HK-2 (cell line): Measurements from ENCODE around the gene OR52B2.

Experiments used
- DNase-seq: peaks from one replicate; pipeline ENCODE4 v3.0.0-alpha.2; 2018; ENCODE audit not compliant: unreplicated experiment

OR52B2 gene

DNA sequence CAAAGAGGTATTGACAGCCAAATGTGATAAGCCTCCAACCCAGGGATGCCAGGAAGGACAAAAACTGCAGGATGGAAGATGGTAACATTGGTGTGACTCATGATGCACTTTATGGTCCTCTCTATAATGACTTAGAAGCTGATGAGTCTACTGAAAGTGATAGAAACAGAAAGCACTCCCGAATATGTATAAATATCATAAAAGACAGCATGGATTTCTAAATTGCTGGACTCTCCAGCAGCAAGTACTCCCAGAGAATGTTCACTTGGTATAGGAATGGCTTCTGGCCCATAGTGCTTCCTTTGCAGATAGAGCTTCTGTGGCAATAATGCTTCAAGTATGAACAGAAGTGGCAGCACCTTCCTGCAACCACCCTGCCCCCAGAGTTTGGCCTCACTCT lies at the start of gene OR52B2:
Gene OR52B2 (minus strand): TSS at position 101 of the 400 bp plus-strand sequence. CDS start 0 bp downstream, at position 101.
- DNase-seq: no peak

DNA sequence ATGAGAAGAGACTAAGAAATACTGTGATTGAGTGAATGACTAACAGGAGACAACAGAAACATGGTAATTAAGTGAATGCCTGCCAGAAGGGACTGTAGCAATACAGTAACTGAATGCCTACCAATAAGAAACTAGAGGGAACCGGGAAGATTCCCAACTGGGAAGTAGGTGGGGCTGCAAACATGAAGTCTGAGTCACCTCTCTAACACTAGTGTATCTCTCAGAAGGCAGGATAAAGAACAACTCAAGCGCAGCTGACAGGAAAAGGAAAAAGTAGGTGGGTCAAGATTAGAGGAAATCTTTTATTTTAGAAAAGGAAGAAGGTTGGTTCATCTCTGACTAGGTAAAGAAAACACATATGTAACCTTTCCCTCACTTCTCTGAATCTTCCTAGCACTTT lies 49.2 kb upstream of the OR52B2 start:
- DNase-seq: peak; percentile 25

DNA sequence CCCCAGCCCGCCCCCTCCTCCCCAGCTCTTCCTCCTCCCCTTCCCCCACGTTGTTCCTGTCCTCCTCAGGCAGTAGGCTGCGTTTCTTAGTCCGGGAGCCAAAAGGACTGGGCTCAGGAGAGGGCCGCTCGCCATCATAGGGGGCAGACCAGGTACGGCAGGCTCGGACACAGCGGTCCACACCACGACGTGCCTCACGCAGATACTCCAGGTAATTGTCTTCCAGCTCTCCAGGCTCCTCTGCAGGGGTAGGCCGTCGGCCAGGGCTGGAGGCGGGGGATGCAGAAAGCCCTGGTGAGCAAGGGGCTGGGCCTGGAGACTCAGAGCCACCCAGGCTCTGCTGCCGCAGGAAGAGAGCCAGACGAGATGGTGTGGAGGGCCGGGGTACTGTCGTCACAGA lies 47.6 kb upstream of the OR52B2 start:
- no peak for DNase-seq

DNA sequence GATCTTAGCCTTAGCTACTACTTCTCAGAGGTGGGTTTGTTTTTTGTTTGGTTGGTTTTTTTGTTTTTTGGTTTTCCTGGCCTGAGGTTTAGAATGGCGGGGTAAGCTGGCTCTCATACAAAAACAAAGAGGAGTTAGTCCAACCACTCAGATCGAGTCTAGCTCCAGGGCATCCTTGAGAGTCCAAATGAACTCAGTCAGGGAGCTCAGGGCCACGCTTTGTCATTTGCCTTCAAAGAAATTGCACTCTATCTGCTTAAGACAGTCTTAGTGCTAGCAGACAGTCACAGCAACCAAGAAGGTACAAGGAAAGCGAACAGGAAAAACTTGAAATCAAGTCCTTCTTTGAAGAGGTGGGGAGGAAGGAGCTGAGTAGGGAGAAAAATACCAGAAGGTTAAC lies 46.4 kb upstream of the OR52B2 start:
- no peak for DNase-seq

DNA sequence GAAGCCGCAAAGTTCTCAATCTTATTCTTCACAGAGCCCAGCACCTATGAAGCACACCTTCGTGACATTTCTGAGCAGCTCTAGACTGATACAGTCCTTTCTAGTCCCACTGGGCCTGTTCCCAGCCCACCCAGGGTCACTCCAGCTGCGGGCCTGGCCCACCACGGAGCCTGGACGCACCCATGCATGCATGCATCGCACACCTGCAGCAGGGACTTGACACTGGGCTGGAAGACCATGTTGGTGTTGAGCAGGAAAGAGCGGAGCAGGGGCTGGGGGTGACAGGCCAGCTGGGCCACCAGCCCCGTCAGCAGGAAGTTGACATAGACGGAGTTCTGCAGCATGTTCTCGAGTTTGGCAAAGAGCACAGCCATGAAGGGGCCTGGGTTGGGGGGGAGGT lies 44.4 kb upstream of the OR52B2 start:
- no peak for DNase-seq

GRCh38 chr11:6210274-6210955 lies 40.3 kb upstream of the OR52B2 start:
- no peak for DNase-seq

DNA sequence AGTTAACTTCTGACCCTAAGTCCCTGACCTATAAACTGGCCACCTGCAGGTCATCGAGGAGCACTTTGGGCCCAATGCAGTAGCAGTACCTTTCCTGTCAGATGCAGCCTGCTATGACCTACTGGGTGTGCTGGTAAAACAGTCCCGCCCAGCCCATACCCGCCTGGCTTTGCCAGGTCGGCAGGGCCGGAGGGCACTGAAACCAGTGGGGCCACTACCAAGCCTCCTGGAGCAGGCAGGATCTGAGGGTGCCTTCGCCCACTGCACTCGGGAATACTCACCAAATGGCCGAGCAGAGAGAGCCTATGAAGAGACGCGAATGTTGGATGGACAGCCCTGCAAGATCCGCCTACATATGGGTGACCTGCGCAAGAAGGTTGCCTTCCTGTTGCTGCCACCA lies 39.7 kb upstream of the OR52B2 start:
- DNase-seq: no peak

GRCh38 chr11:6206456-6207180 lies 36.5 kb upstream of the OR52B2 start:
- DNase-seq: no peak

GRCh38 chr11:6205366-6205765 lies 35.2 kb upstream of the OR52B2 start, which contains the start of gene C11orf42:
Gene C11orf42 (plus strand): TSS chr11:6205557. CDS start chr11:6205616, 59 bp downstream.
- DNase-seq: no peak

DNA sequence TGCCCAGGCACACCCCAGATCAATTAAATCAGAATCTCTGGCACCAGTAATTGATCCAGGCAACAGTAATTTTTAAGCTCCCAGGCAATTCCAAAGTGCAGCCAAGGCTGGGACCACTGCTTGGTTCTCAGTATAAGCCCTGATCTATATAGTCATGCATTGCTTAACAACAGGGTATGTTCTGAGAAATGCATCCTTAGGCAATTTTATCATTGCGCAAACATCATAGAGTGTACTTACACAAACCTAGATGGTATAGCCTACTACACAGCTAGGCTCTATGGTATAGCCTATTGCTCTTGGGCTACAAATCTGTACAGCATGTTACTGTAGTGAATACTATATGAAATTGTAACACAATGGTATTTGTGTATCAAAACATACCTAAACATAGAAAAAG lies 34.6 kb upstream of the OR52B2 start:
- DNase-seq: no peak

DNA sequence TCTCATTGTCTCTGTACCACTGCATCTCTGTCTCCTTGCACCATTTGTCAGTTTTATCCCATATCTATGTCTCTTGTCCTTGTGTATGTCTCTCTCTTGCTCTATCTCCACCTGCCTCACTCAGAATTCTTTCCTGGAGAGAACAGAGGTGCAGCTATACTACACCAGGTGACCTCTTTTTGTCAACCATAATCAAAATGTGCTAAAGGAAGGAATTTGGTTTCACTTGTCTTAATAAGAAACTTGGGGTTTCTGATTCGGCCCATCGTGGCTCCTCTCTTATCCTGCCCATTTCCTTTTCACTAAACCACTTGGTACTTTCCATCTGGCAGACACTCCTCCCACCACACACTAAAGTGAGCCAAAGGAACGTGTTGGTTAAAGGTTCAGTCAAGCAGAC lies 33.2 kb upstream of the OR52B2 start:
- no peak for DNase-seq

GRCh38 chr11:6202041-6202440 lies 31.9 kb upstream of the OR52B2 start:
- no peak for DNase-seq

DNA sequence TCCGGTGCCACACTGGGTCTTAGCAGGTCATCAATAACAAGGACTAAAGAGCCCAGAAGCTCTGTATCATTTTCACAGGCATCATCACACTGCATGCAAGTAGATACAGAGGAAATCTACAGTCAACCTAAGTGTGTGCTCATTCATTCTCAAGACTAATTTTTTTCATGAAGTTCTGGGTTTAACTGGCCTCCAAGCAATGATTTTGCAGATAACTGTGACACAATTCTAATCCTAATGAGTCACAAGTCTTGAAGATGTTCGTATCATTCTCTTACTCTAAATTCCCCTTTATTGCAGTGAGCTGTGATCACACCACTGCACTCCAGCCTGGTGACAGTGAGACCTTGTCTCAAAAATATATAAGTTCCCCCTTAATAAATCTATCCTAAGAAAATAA lies 31.4 kb upstream of the OR52B2 start:
- DNase-seq: no peak

- DNase-seq: no peak
Measured at GRCh38 chr11:6200975-6201374, 30.8 kb upstream of the OR52B2 start.

GRCh38 chr11:6199174-6199810 lies 29.2 kb upstream of the OR52B2 start, which contains the start of gene OR52W1:
Gene OR52W1 (plus strand): TSS chr11:6199224. CDS start chr11:6199224, 0 bp downstream.
- no peak for DNase-seq

DNA sequence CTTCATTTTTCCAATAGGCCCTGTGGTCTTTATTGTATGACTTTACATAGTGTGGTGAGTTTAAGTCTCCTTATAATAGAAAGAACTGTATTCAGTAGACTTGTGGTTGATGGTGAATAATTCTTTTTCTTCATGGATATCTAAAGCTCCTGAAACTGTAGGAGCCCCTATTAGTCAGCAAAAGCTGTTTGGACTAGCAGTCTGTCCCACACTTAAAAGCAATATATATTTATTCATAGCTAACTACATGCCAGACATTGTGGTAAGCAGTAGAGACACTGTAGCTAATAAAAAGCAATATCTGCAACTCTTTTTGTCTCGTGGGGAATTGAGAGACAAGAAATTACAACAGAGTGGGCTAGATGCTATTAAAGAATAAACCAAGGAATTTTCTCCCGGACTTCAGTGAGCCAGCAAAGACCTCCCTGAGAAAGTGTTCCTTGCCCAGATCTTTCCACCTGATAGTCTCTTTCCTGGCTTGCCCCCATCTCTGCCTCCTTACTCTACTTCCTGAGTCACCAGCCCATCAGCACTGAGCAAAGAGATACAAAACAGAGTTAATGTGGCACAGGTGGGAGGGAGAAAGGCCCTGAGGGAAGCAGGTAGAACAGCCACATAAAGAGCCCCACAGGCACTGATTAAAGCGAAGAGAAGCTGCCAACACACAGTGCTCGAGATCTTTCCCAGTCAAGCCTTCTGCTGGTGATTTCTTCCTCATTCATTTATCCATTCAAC lies 27.5 kb upstream of the OR52B2 start:
- DNase-seq: no peak

DNA sequence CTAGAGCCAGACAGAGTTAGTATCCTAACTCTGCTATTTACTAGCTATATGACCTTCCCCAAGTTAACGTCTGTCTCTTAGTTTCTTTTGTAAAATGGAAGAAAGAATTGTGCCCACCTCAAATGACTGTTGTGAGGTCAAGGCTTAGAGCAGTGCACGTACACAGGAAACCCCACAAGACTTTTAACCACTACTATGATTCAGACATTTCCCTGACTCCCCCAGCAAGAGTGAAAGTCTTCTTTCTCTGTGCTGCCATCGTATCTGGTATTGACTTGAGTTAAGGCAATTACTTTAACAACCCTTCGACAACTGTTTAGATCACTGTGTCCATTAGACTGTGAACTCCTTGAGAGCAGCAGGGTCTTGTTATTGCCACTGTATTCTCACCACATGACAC lies 26.3 kb upstream of the OR52B2 start:
- DNase-seq: no peak

DNA sequence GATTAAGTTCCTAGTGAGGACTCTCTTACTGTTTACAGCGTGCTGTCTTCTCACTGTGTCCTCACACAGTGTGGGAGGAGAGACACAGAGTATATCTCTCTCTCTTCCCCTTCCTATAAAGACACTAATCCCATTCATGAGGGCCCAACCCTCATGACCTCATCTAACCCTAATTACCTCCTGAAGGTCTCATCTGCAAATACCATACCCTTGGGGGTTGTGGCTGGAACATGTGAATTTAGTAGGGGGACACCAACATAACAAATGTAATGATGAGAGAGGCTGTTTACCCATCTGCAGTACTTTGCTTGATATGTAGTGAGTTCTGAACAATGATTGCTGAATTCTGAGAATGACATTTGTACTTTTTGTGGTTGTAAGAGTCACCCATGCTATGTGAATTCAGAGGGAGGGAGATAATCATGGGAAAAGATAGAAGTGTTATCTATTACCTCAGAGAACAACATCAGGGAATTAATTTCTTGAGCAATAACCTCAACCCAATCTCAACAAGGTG lies 24.0 kb upstream of the OR52B2 start:
- DNase-seq: no peak

DNA sequence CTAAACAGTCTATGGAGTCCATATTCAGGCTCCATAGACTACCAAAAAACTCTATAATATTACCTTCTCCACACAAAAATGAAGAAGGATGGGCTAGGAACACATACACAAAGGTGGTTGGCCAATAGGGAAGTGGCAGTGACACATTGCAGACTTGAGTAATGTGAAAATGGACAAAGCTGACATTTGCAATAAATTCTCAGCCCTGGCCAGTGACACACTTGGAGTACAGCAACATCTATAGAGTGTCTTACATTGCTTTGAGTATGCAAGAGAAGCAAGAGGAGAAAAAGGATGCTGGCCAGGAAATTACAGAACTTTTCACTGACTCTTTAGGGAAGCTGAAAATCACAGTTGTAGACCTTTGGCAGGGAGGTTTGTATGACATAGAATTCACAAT lies 21.6 kb upstream of the OR52B2 start:
- DNase-seq: no peak

GRCh38 chr11:6175440-6175839 lies 5.3 kb upstream of the OR52B2 start:
- no peak for DNase-seq

GRCh38 chr11:6156628-6157359 lies 13.3 kb downstream of the OR52B2 start:
- DNase-seq: no peak
